Activated CD8-positive, alpha-beta T cell treated with anti-CD3 and anti-CD28 coated beads for 36 hours (primary cell): ENCODE data around the gene FAM180B. TPM values are rescaled to one million over a fixed set of nuclear protein-coding genes. Genes with fewer than 3 reads are reported as not detected.

Source experiments
- ATAC-seq: fragments of 200-7000 bp; cut with Tn5 transposase; one replicate; pipeline ENCODE4 v1.10.0; 2021; ENCODE audit warnings: mild to moderate bottlenecking, moderate library complexity
- CTCF ChIA-PET: fragments of 350-600 bp; sonication (Branson Sonifier 250); formaldehyde crosslinking; loops from one replicate; lab custom pipeline; 2021; ENCODE audit warnings: antibody characterized with exemption; lab: Charles Lee
- POLR2A ChIA-PET: fragments of 350-600 bp; sonication (Branson Sonifier 250); formaldehyde crosslinking; loops from one replicate; lab custom pipeline; 2021; ENCODE audit warnings: antibody characterized with exemption; lab: Charles Lee
- DNase-seq: peaks from one replicate; pipeline ENCODE4 v3.0.0-alpha.2; 2020
- H3K27ac Mint-ChIP-seq: one replicate; pipeline ENCODE4 v1.8.0; 2021; ENCODE audit warnings: mild to moderate bottlenecking, mixed read lengths
- H3K27me3 Mint-ChIP-seq: one replicate; pipeline ENCODE4 v1.8.0; 2021; ENCODE audit warnings: mixed read lengths
- H3K36me3 Mint-ChIP-seq: one replicate; pipeline ENCODE4 v1.8.0; 2021; ENCODE audit warnings: low read depth, mixed read lengths
- H3K4me1 Mint-ChIP-seq: one replicate; pipeline ENCODE4 v1.8.0; 2021; ENCODE audit warnings: low read depth, mixed read lengths
- H3K4me3 Mint-ChIP-seq: one replicate; pipeline ENCODE4 v1.8.0; 2021; ENCODE audit warnings: mild to moderate bottlenecking, moderate library complexity, mixed read lengths
- H3K9me3 Mint-ChIP-seq: one replicate; pipeline ENCODE4 v1.8.0; 2021; ENCODE audit warnings: mixed read lengths
- CTCF ChIP-seq: fragments of 200-600 bp; IDR thresholded peaks from one replicate; pipeline ENCODE4 v1.8.0; 2022; ENCODE audit warnings: antibody characterized with exemption, mild to moderate bottlenecking
- intact Hi-C: fragments of 100-400 bp; cut with micrococcal nuclease; formaldehyde crosslinking; loops from one replicate; pipeline ENCODE4 v1.10.0; 2022
- total RNA-seq, 2 experiments: library from RNA; stranded (reverse); gene quantifications; one replicate each; pipeline ENCODE4 v1.2.3, GENCODE V29; 2021

Gene FAM180B
- total RNA-seq: not detected

- no peak for ATAC-seq
- Mint-ChIP-seq H3K27ac (no peak within 1 kb of the TSS), H3K4me1 (peaks cover 4% of the 10 kb centered on the region), H3K27me3 (no peaks in the 10 kb centered on the region), H3K9me3 (no peaks in the 10 kb centered on the region), H3K4me3 (no peak within 1 kb of the TSS), H3K36me3 (peaks cover 22% of the 10 kb centered on the region)
- ChIA-PET POLR2A (interaction anchor here (0.9 to 1.2 kb wide), 3 partner anchors 19 to 182 kb away, joined by 3 read pairs; no protein-coding TSS in a partner anchor), CTCF (no interaction called here)
- TF ChIP-seq CTCF: no peak
- intact Hi-C loops: no loop called here
- no peak for DNase-seq
Measured at GRCh38 chr11:47586098-47586855, at the start of gene FAM180B. Gene FAM180B (plus strand): TSS chr11:47586678. CDS start chr11:47586769, 91 bp downstream.

GRCh38 chr11:47536915-47537314 lies 49.6 kb upstream of the FAM180B start:
- ATAC-seq: no peak
- Mint-ChIP-seq H3K27me3 (no peaks in the 10 kb centered on the region), H3K4me3 (no peak overlapping the region), H3K36me3 (peaks cover 28% of the 10 kb centered on the region), H3K4me1 (peaks cover 58% of the 10 kb centered on the region), H3K27ac (no peak overlapping the region), H3K9me3 (no peaks in the 10 kb centered on the region)
- no peak for DNase-seq
- intact Hi-C loops: no loop called here
- POLR2A ChIA-PET: interaction anchor here (0.8 to 2.8 kb wide), 6 partner anchors 12 to 39 kb away, joined by 3 to 14 read pairs (median 4); no protein-coding TSS in a partner anchor
- CTCF ChIA-PET: interaction anchor here (0.8 to 6.2 kb wide), 3 partner anchors 16 to 163 kb away, joined by 3 to 44 read pairs (median 3); partner anchors contain the start of gene CELF1
- no peak for TF ChIP-seq CTCF

- H3K4me1 Mint-ChIP-seq: peaks cover 58% of the 10 kb centered on the region
- H3K27me3 Mint-ChIP-seq: no peaks in the 10 kb centered on the region
- peaks cover 29% of the 10 kb centered on the region for H3K36me3 Mint-ChIP-seq
- ChIA-PET POLR2A (interaction anchor here (1.2 to 2.8 kb wide), 6 partner anchors 8 to 26 kb away, joined by 3 to 14 read pairs (median 6); no protein-coding TSS in a partner anchor), CTCF (interaction anchor here (0.6 to 6.2 kb wide), 11 partner anchors 8 to 59 kb away, joined by 3 to 44 read pairs (median 4); partner anchors contain the start of gene CELF1)
- intact Hi-C loops: no loop called here
- no peak for TF ChIP-seq CTCF
- H3K27ac Mint-ChIP-seq: peak overlapping the region; percentile 77
- H3K9me3 Mint-ChIP-seq: no peaks in the 10 kb centered on the region
- no peak for DNase-seq
- ATAC-seq: no peak
- H3K4me3 Mint-ChIP-seq: no peak overlapping the region
Measured at GRCh38 chr11:47538741-47539565, 47.5 kb upstream of the FAM180B start.

- peak overlapping the region; percentile 77 for H3K27ac Mint-ChIP-seq
- no peaks in the 10 kb centered on the region for H3K9me3 Mint-ChIP-seq
- ATAC-seq (no peak), DNase-seq (no peak)
- H3K4me1 Mint-ChIP-seq: peaks cover 62% of the 10 kb centered on the region
- TF ChIP-seq CTCF: no peak
- intact Hi-C loops: no loop called here
- H3K27me3 Mint-ChIP-seq: no peaks in the 10 kb centered on the region
- ChIA-PET CTCF (interaction anchor here (0.8 to 6.2 kb wide), 11 partner anchors 9 to 60 kb away, joined by 3 to 44 read pairs (median 4); partner anchors contain the start of gene CELF1), POLR2A (interaction anchor here (1.2 to 2.5 kb wide), 8 partner anchors 9 to 323 kb away, joined by 3 to 14 read pairs (median 4); no protein-coding TSS in a partner anchor)
- no peak overlapping the region for H3K4me3 Mint-ChIP-seq
- peaks cover 32% of the 10 kb centered on the region for H3K36me3 Mint-ChIP-seq
Measured at GRCh38 chr11:47539681-47540039, 46.8 kb upstream of the FAM180B start.
